HG02759 (cell line): ENCODE results near the gene SMYD2.

Experiments
- ATAC-seq: cut with Tn5 transposase; IDR thresholded peaks from one replicate; pipeline ENCODE4 v1.9.1; 2021; ENCODE audit warnings: mild to moderate bottlenecking, moderate library complexity; ENCODE audit not compliant: unreplicated experiment

The SMYD2 gene

DNA sequence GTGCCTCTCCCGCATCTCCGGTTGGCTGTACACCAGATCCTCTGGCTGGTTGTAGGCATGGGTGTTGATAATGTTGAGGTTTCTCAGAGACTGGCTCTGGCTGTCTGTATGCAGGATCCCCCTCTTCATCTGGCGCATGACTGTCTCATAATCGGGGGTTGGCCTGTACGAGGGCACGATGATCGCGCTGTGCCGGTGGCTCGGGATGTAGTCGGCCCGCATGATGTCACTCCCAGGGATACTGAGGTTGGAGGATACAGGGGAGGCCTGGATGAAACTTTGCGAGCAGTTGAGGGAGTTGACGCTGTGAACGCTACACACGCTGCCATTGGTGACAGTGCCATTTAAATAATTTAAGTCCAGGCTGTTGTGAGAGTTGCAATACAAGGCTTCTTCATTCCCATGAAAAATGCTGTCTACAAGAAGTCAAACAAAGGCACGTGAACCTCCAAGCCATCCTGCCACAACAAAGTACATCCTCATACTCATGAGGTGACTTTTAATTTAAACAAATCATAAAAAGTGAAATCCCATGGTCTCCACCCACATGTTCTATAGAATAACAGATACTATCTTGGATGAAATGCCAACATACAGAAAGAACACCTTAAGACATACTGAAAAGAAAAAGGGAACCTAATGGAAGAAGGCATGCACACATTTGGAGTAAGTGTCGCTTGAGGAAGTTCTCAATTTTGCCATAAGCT is 103.6 kb downstream of the SMYD2 start:
- ATAC-seq: no peak

DNA sequence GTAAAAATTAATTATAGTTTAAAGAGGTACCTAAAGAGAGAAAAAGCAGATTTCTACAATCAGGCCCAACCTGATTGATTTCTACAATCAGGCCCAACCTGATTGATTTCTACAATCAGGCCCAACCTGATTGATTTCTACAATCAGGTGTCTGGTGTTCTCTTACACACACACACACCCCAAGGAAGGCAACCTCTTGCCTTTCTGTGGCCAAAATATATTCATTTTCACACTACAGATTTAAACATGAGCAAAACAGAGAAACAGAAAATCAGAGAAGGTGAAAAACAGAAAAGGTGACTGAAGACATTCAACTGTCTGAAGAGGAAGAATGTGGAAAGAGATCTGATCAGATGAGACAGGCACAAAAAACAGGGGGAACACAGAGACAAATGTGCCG is 104.5 kb downstream of the SMYD2 start:
- ATAC-seq: no peak

DNA sequence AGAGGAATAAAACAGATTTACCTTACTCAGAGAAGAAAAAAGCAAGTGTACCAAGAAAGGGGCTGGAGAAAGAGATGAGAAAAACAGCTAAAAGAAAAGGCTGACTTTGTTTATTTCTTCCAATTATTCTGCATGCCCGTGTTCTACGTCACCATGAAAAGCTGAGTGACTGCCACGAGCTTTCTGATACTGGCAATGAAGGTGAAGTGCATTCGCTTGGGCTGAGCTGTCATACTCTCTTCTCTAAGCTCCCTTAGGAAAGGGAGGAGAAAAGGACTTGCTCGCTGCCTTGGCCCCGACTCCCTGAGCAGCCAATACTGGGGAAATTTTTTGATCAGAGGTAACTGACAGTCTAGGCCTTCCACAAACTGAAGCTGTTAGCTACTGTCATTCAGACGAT is 105.4 kb downstream of the SMYD2 start:
- no peak for ATAC-seq
